GM12892 (cell line): ENCODE data around the gene SLC29A2.
"Not testable (repeated sequence)": the region's sequence is repeated elsewhere in the genome, so short reads cannot be mapped to it uniquely, and the experiment has no call there.

Experiments
- DNase-seq: peaks from one replicate; pipeline ENCODE4 v3.0.0; 2011; ENCODE audit not compliant: insufficient read length
- FAIRE-seq: peaks from 2 replicates; lab custom pipeline; 2011; peaks lifted over from hg19 to GRCh38; lab: Jason Lieb, UNC
- POLR2A ChIP-seq: IDR thresholded peaks from 2 replicates; pipeline ENCODE4 v1.6.1; 2011; ENCODE audit warnings: low read depth, low read length, control low read depth
- POLR2AphosphoS5 ChIP-seq: IDR thresholded peaks from 2 replicates; pipeline ENCODE4 v1.6.1; 2011; ENCODE audit warnings: low read depth, low read length, control low read depth
- TAF1 ChIP-seq: IDR thresholded peaks from 2 replicates; pipeline ENCODE4 v1.6.1; 2011; ENCODE audit warnings: low read depth, mild to moderate bottlenecking, control low read depth, low read length, borderline replicate concordance

SLC29A2 gene

DNA sequence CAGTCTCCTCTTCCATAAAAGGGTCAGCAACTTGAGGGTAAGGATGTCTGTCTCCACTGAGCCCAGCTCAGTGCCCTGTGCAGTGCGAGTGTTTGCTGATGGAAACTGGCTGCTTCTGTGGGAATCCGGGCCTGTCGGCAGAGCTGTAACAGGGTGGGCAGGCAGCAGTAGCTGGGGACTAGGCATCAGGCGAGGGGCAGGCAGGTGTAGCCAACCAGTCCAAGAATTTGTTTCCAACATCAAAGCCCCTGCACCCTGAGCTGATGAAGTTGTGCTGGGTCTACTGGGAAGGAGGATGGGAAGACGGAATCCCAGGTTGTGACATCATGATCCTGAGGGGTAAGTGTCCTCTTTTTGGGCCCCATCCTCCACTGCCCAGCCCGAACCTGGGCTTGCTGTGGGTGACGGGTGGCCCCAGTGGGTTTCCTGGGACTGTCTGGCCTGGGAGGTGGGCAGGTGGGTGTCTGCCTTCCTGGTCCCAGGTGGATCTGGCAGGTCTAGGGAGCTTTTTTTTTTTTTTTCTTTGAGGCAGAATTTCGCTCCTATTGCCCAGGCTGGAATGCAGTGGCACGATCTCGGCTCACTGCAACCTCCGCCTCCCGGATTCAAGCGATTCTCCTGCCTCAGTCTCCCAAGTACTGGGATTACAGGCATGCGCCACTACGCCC is 11.0 kb downstream of the SLC29A2 start:
- TF ChIP-seq POLR2AphosphoS5 (no peak), POLR2A (no peak), TAF1 (no peak)
- DNase-seq (peak; percentile 4), FAIRE-seq (no peak)

DNA sequence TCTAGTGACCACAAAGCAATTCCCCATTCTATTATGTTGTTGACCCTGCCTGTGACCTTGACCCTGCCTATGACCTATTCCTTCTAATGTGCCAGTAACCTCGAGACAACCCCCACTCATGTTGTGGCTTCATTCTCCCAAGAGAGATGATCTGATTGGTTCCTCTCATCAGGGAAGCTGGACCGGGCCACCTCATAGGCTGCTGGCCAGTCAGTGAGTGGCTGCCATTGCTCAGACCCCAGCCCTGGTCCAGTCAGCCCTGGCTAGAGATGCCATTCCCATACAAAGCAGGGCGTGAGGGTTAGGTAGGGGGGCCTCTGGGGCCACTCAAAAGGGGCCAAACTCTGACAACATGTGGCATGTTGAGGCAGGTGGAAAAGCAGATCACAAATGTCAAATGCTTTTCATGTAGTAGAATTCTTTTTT is 11.9 kb downstream of the SLC29A2 start:
- no peak for FAIRE-seq
- TF ChIP-seq POLR2AphosphoS5 (no peak), TAF1 (no peak), POLR2A (no peak)
- DNase-seq: peak; percentile 4

DNA sequence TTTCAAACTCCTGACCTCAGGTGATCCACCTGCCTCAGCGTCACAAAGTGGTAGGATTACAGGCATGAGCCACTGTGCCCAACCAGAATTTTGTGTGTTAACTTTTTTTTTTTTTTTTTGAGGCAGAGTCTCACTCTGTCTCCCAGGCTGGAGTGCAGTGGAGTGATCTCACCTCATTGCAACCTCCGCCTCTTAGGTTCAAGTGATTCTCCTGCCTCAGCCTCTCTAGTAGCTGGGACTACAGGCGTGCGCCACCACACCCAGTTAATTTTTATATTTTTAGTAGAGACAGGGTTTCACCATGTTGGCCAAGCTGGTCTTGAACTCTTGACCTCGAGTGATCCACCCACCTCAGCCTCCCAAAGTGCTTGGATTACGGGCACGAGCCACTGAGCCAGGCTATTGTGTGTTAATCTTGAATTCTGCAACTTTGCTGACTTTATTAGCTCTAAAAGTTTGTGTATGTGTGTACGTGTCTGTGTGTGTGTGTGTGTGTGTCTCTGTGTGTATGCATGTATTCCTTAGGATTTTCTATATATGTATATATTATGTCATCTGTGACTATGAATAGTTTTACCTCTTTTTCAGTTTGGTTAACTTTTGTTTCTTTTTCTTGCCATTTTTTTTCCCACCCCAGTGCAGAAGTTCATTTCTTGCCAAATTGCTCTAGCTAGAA is 20.9 kb downstream of the SLC29A2 start:
- FAIRE-seq, DNase-seq: not testable (repeated sequence)

DNA sequence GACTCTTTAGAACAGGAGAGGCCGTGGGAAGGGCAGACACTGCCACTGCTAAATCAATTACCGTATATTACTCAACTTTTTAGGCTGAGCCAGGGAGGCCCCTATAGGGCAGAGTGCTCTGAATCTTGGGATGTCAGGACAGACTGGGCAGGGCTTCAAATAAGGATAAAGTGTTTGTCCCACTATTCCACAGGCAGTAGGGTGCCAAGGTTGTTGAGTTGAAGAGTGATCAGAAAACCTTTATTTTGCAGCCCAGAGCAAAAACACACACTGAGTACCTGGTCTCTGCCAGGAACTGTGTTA is 22.5 kb downstream of the SLC29A2 start:
- DNase-seq: no peak
- no peak for FAIRE-seq
- TF ChIP-seq TAF1 (no peak), POLR2AphosphoS5 (no peak), POLR2A (no peak)

DNA sequence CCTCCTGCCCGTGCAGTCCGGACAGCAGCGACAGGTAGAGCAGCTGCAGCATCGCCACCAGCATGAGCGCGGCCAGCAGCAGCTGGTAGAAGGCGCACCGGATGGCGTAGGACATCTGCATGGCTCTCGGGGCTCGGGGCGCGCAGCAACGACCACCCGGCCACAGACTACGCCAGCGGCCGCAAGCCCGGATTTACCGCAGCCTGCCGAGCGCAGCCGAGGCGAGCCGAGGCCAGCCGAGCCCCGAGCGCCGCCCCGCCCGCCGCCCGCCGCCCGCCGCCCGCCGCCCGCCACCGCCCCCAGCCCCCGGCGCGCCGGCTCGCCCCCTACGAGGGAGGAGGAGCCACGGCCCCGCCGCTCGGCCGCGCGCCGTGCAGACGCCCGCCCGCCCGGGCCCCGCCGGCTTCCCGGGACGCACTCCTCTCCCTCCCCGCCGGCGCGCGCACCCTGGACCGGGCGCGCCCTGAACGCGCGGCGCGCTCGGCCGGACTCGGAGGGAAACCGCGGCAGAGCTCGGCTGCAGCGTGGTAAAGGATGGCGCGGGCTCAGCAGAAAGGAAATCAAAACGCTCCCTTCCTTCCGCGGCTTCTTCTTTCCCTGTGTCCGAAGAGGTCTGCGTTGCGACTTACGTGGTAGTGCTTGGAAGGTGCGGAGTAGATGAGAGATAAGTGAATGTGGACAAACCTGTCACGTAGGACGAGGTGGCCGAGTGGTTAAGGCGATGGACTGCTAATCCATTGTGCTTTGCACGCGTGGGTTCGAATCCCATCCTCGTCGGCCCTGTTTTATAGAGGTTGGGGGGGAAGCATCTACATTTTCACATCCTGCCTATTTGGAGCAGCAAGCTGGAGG is 23.9 kb downstream of the SLC29A2 start, which contains the start of gene B4GAT1:
B4GAT1 (minus strand) TSS at position 205 of the 852 bp plus-strand sequence; CDS start at position 121, 84 bp downstream.
- no peak for TF ChIP-seq TAF1
- TF ChIP-seq POLR2AphosphoS5: peak; percentile 14; the same call in 1 of the 2 replicates
- TF ChIP-seq POLR2A: peak; percentile 67; the same call in 1 of the 2 replicates
- DNase-seq (peak; percentile 63), FAIRE-seq (peak; percentile 84)

DNA sequence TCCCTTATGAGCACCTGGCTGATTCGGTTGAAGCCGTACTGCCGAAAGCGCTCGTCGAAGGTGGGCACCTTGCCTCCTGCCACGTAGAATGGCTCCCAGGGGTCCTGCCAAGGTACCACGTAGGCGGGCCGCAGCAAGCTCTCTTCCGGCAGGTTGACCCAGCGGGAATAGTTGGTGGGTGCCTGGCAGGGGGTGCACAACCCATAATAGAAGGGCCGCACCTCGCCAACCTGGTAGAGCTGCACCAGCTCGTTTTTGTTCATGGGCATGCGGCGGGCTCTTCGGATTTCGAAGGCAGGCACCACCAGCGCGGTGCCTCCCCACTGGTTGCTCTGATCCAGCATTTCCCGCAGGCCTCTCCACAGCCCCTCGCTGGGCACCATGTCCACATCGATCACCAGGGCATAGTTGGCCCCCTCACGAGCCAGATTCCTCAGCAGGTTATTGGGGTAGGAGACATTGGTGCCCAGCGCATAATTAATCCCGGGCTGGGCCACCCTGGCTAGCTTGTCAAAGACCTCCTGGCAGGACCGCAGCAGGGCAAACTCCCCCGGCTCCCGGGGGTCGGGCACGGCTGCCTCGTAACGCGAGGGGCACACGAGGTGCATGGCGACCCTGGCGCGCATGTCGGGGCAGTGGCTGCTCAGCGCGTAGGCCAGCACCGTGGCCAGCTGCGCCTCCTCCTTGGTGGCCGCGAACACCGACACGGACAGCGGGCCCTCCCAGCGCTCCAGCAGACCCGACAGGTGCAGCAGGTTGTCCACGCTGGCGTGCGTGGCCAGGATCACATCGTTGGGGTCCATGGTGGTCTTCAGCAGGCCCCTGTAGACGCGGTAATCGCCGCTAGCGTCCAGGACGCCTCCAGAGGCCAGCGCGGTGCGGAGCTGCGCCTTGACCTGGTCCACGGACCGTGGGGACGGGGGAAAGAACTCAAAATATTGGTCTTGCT is 24.8 kb downstream of the SLC29A2 start:
- FAIRE-seq (peak; percentile 58), DNase-seq (no peak)
- no peak for TF ChIP-seq POLR2A
- TF ChIP-seq TAF1: no peak
- TF ChIP-seq POLR2AphosphoS5: no peak

DNA sequence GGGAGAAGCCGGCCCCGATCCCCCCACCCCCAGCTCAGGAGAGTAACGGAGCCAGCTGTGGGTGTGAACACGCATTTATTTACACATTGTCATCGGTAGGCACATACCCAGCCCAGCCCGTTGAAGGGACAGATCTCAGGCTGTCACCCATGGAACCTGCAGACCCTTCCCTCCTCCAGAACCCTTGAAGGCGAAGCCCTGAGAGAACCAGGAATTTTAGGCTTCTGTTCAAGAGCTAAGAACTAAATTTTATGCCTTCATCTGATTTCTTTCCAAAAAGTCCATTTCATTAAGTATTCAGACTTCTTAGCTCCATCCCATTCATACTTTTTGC is 26.3 kb downstream of the SLC29A2 start:
- DNase-seq: no peak
- no peak for TF ChIP-seq POLR2AphosphoS5
- no peak for TF ChIP-seq POLR2A
- no peak for TF ChIP-seq TAF1
- FAIRE-seq: no peak

DNA sequence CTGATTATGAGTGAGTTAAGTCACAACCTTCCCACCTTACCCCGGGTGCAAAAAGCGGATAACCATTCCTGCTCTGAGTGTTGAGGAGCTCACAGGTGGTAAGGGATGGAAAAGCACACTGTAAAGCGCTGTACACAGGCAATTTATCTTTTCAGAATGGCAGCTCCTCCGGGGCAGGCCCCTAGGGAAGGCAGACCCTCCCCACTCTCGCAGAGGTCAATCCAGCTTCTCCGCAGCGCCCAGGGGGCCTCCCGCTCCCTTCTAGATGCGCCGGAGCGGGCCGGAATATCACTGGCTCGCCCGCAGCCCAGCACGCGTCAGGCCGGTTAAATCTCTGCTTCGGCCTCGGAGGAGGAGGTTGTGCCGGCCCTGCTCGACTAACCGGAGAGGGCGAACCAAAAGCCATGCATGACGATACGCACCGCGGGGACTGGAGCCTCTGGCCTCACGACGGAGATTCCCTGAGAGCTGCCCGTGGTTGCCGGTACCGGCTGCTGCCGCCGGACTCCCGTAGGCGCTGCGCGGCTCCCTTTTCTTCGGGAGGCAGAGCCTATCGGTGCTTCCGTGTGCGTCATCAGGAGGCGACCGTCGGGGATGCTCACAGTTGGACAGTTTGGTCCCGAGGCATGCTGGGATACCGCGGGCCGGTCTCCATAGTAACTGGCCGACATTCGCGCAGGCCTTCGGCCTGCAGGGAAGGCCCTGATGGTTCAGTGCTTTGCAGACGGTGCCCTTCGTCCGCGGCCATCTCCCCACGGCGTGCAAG is 26.8 kb downstream of the SLC29A2 start, which contains the start of gene BRMS1:
BRMS1 (minus strand) TSS at position 555 of the 766 bp plus-strand sequence. CDS start 2,870 bp downstream, outside the sequence.
- TF ChIP-seq POLR2AphosphoS5 (peak; percentile 94), POLR2A (peak; percentile 97), TAF1 (peak; percentile 66; the same call in 1 of the 2 replicates)
- FAIRE-seq: peak; percentile 99
- DNase-seq: peak; percentile 97

DNA sequence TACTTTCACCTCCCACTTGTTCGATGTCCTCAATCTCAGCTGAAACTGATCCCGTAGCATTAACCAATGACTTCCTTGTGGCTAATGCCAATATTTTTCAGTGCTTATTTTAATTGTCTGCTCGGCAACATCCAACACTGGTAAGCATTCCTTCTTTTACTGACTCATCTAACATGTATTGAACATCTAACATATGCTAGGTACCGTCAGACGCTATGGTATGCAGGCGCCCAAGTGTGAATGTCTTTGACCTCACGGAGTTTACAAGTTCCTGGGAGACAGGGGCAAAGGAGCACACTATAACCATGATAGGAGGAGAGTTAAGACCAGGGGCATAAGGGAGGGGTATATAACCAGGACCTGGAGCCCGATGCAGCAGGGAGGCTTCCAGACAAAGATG is 28.4 kb downstream of the SLC29A2 start:
- no peak for TF ChIP-seq TAF1
- TF ChIP-seq POLR2A: no peak
- TF ChIP-seq POLR2AphosphoS5: no peak
- DNase-seq (no peak), FAIRE-seq (no peak)
